Measurements from ENCODE around the gene KCNMB1. TPM values are rescaled to one million over a fixed set of nuclear protein-coding genes. Genes with fewer than 3 reads are reported as not detected.

The KCNMB1 gene
- total and polyA plus RNA-seq, 2 of the 13 experiments (the other 11 are each of a cell fraction or from before 2014, with no cell fraction given) = not detected

GRCh38 chr5:170393958-170394357, 4.8 kb upstream of the KCNMB1 start (continued):
- TF ChIP-seq ARID4A (CRISPR knock-in tag; IDR thresholded peaks at IDR 0.05; ENCODE audit: borderline replicate concordance) (no peak), ZBTB46 (CRISPR knock-in tag; IDR thresholded peaks at IDR 0.05; ENCODE audit: borderline replicate concordance) (no peak)

- no peaks in the 10 kb centered on the region for H3K4me1 ChIP-seq (ENCODE audit: insufficient read depth, low read length)
- no peak overlapping the region for H3K9ac ChIP-seq (ENCODE audit: insufficient read depth, low read depth, low read length)
- ChIA-PET CTCF (ENCODE audit: low intra/inter-chr PET ratio, low total read pairs) (no interaction called here), POLR2A (no interaction called here)
- H3K79me2 ChIP-seq (ENCODE audit: insufficient read depth, low read length) = no peaks in the 10 kb centered on the region
- intact Hi-C loops (cut with micrococcal nuclease; ENCODE audit: unreplicated experiment) = no loop called here
- no TSS peak for BruUV-seq (replicated peaks)
- DNase-seq (ENCODE audit: low spot score) (no peak), FAIRE-seq (no peak), ATAC-seq (no peak)
- no peak overlapping the region for H2AFZ ChIP-seq (ENCODE audit: low read length)
- no peaks in the 10 kb centered on the region for H3K9me3 ChIP-seq (ENCODE audit: low read length)
- WGBS (ENCODE audit: low lambda C conversion rate) = 14% methylated on average over 6 of the region's 6 CpGs
- in situ Hi-C loops (cut with HindIII; ENCODE audit: extremely low pct_ligation_motif_present, low pct_unique_long_range_greater_than_20kb) = no loop called here
- H3K27me3 ChIP-seq (ENCODE audit: control insufficient read depth in 1 of 2, insufficient read depth in 2 of 2, low read length in 2 of 2) = peaks cover 0 to 14% of the 10 kb centered on the region in 2 experiments; a peak in 1 of 5 replicates
- H3K27ac ChIP-seq (ENCODE audit: extremely low read length, insufficient read depth, low read length) = no peak overlapping the region
- no peak overlapping the region for H3K4me2 ChIP-seq (ENCODE audit: low read depth, low read length)
- no peak overlapping the region for H3K4me3 ChIP-seq (replicated peaks in 1 of 3; ENCODE audit: insufficient read depth in 1 of 3, low read depth in 2 of 3, low read length in 3 of 3)
- TF ChIP-seq THAP8 (CRISPR knock-in tag; IDR thresholded peaks at IDR 0.05; ENCODE audit: borderline replicate concordance) = no peak
- no peak for TF ChIP-seq ZNF687 (CRISPR knock-in tag; IDR thresholded peaks at IDR 0.05)
- no peaks in the 10 kb centered on the region for H4K20me1 ChIP-seq (ENCODE audit: insufficient read depth, low read length)
- no peaks in the 10 kb centered on the region for H3K36me3 ChIP-seq (replicated peaks in 1 of 2; ENCODE audit: control insufficient read depth in 1 of 2, insufficient read depth in 2 of 2, low read length in 2 of 2)
These were observed 4.1 kb upstream of the KCNMB1 start for GRCh38 chr5:170393235-170393634.
